Anterior cingulate cortex (tissue), 58 donors: ENCODE results near the gene CDYL2.
"Not testable (repeated sequence)": the region's sequence is repeated elsewhere in the genome, so short reads cannot be mapped to it uniquely, and the experiment has no call there.

Experiments used
- DNase-seq, 58 donors: peaks; one replicate each; lab custom pipeline; 2025; lab: John Stamatoyannopoulos, UW

The CDYL2 gene

GRCh38 chr16:80809366-80809765, 5.0 kb upstream of the CDYL2 start:
- DNase-seq: no peak

- no peak for DNase-seq
Observed at GRCh38 chr16:80807906-80808305, 3.5 kb upstream of the CDYL2 start.

GRCh38 chr16:80806927-80807340, 2.5 kb upstream of the CDYL2 start:
- DNase-seq: no peak

DNA sequence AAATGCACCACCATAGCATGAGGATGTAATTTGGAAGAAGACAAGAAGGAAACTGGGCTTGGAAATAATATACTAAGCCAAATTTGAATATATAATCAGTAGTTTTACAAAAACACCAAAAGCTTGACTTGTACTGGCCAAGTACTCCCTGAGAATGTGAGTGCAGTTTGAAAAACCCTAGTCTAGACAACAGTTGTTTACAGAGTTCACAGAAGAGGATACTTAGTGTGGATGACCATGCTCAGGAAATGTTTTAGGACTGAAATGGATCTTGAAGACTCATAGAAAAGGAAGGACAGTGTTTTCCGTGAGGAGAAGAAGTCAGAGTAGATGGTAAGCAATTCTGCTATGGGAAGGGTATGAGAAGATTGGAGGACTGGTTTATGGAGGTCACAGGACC, 1.9 kb upstream of the CDYL2 start:
- no peak for DNase-seq

GRCh38 chr16:80804056-80804525, 307 bp downstream of the CDYL2 start:
- peak in 42 of 58 donors; percentile 3 to 68 (median 23) for DNase-seq

GRCh38 chr16:80803339-80804055, 901 bp downstream of the CDYL2 start:
- peak in 4 of 58 donors; percentile 11 to 22 (median 14) for DNase-seq

GRCh38 chr16:80802902-80803301, 1.5 kb downstream of the CDYL2 start:
- no peak for DNase-seq

- DNase-seq: no peak
Observed at GRCh38 chr16:80802138-80802537, 2.3 kb downstream of the CDYL2 start.

- no peak for DNase-seq
Observed at GRCh38 chr16:80794071-80794470, 10.3 kb downstream of the CDYL2 start.

- no peak for DNase-seq
Observed at GRCh38 chr16:80792031-80792430, 12.4 kb downstream of the CDYL2 start.

DNA sequence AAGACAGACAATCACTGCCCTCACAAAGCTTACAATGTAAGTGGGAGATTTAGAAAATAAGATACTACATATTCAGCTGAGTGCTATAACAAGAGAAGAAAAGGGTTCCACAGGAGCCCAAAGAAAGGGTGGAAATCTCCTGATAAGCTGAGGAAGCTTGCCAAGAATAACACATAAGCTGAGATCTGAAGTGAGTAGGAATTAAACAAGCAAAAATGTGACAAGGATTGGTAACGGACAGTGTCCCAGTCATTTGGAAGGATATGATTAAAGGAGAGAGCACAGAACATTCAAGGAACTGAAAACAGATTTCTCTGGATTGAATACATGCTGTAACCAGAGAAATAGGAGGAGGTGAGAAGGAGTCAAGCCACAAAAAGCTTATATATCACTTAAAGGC, 13.0 kb downstream of the CDYL2 start:
- peak in 1 of 58 donors; percentile 21 for DNase-seq

DNA sequence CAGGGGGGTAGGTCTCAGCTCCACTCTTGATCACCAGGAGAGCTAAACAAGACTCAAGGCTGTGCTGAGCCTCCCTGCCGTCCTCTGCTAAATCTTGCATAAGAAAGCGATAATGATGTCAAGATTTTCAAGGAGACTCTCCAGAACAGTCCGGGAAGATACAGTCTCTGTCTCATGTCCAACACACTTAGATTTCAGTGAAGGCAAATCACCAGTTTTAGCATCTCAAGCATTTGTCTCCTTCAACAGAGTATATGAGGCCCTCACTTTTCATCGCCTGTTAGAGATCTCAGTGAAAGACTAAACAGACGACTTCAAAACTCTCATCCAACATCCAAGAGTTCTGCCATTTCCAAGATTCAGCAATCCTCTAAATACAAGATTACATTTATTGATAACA, 13.6 kb downstream of the CDYL2 start:
- no peak for DNase-seq

GRCh38 chr16:80788027-80788426, 16.4 kb downstream of the CDYL2 start:
- no peak for DNase-seq

GRCh38 chr16:80786561-80786960, 17.8 kb downstream of the CDYL2 start:
- DNase-seq: not testable (repeated sequence)

- DNase-seq: no peak
Observed at GRCh38 chr16:80784951-80785350, 19.4 kb downstream of the CDYL2 start.

- DNase-seq: no peak
Observed at GRCh38 chr16:80778703-80779102, 25.7 kb downstream of the CDYL2 start.

DNA sequence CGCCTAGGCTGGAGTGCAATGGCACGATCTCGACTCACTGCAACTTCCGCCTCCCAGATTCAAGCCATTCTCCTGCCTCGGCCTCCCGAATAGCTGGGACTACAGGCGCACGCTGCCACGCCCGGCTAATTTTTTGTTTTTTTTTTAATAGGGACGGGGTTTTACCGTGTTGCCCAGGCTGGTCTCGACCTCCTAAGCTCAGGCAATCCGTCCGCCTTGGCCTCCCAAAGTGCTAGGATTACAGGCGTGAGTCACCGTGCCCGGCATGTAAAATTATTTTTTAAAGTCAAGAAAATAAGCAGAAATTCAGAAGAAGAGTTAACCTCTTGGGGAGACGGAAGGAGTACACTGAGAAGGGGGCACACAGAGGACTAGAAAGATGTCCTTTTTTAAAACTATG, 27.5 kb downstream of the CDYL2 start:
- no peak for DNase-seq

- DNase-seq: no peak
Observed at GRCh38 chr16:80775450-80775849, 28.9 kb downstream of the CDYL2 start.

DNA sequence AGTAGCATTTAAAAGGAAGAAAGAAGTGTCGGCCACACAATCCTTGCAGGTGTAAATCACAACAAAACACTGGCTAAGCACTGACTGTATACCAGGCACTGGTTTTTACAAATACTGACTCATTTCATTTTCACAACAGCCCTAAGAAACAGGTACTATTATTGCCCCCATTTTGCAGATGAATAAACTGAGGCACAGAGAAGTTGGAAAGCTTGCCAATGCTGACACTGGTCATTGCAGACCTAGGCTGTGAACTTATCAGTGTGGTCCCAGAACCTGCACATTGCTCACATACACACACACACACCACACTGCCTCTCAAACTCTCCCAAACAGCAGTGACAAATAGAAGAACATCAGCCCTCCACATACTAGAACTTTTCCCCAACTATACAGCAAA, 37.6 kb downstream of the CDYL2 start:
- DNase-seq: no peak

GRCh38 chr16:80759419-80760162, 44.8 kb downstream of the CDYL2 start:
- DNase-seq: no peak

GRCh38 chr16:80754476-80754875, 49.9 kb downstream of the CDYL2 start:
- no peak for DNase-seq

DNA sequence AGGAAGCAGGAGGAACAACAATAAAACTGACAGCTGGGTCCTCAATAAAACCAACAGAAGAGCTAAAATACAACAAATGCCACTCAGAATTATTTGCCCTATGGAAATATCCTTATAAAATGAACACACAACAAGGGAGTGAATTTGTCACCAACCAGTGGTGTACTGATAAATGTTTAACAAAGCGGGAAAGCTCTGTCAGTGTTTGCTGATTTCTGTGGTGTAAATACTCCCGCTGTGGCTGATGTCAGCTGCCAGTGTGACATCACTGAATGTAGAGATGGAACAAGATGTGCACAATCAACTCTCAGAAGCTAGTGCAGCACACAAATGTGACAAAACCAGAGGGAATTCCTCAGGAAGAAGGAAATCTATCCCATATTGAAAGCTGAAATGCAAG, 51.9 kb downstream of the CDYL2 start:
- DNase-seq: no peak
